Activated CD4-positive, CD25-positive, alpha-beta regulatory T cell (primary cell): Measurements from ENCODE around the gene HAO1.
"Not testable (repeated sequence)": the region's sequence is repeated elsewhere in the genome, so short reads cannot be mapped to it uniquely, and the experiment has no call there.

Experiments
- DNase-seq, 4 experiments: peaks; one replicate each; lab custom pipeline; 2025; lab: John Stamatoyannopoulos, UW

Gene HAO1

DNA sequence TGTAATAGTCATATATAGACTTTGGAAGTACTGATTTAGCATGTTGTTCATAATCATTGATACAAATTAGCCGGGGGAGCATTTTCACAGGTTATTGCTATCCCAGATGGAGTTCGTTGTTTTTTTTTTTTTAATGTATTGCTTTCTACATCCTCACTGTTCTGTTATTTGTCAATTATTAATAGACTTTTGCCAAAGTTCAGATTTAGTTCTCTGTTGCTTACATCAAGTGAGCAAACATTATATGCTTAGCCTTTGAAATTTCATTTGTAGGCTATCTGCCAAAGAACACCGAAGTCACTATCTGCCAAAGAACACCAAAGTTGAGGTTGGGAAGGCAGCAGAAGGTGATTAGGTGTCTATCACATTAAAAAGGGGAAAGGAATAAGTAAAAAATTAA is at the start of gene HAO1:
TSS of gene HAO1 (minus strand) at position 118 of the 400 bp plus-strand sequence. CDS start at position 82, 36 bp downstream.
- no peak for DNase-seq

DNA sequence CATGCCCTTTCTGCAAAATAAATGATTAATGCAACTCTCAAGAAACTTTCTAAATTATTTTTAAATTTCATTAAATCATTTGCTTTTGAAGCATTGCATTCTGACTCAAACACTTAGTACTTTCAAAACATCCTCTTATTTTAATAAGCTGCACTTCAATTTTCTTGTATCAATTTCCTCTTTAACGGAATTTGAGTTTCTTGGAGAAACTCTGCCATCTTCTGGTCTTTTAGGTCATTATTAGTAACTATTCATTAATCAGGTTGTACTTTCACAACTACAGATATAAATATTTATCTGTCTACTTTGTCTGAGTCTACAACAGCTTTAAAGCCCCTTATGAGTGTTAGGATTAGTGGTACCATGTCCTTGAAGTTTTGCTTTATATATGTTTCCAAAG is 49.1 kb upstream of the HAO1 start:
- DNase-seq: no peak

DNA sequence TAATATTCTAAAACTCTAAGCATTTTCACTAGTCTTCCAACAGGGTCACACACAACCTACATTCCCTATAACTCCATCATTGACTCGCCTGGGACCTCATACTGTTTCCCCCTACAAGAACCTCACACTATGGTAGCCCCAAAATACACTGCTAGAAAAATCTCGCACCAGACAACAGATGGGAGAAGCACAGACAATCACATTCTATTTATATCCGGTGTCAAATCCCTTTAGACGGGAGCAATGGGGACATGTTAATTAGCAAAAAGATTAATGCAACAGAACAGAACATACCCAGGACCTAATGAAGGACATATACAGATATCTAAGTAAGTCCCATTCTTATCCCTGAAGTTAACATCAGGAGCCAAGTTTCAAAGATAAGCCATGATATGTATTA is 45.7 kb upstream of the HAO1 start:
- DNase-seq: no peak

DNA sequence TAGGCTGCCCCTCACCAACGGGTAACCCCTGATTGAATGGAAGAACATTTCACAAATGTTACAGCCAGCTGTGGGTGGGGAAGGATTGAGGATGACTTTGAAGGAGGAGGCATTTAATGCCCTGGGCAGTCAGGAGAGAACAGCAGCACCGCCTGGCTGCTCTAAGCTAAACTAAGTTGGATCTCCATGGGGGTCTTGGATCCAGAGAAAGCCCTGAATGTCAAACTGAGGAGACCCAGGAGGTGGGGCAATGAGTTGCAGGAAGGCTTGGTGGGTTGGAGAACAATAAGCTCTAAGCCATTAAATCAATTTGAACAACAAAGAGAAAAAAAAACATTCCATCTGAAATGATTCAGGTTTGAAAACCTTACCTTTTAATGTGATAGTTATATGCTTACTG is 43.9 kb upstream of the HAO1 start:
- DNase-seq: no peak

DNA sequence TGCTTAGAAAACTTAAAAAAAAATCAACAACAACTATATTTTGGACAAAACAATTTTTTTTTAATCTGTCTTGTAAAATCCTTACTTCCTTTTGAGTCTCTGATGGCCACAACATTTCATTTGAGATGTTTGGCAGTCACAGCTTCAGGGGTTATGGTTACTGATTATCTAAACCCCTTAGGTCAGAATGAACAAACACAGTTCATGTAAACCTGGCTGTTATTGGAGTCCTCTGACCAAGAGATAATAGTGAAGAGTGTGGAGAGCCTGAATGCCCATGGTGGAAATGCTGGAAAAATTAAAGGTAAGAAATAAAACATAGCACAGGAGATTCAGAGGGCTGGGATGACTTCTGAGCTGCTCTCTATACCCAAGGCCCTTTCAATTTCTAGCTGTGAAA is 41.1 kb upstream of the HAO1 start:
- DNase-seq: no peak

DNA sequence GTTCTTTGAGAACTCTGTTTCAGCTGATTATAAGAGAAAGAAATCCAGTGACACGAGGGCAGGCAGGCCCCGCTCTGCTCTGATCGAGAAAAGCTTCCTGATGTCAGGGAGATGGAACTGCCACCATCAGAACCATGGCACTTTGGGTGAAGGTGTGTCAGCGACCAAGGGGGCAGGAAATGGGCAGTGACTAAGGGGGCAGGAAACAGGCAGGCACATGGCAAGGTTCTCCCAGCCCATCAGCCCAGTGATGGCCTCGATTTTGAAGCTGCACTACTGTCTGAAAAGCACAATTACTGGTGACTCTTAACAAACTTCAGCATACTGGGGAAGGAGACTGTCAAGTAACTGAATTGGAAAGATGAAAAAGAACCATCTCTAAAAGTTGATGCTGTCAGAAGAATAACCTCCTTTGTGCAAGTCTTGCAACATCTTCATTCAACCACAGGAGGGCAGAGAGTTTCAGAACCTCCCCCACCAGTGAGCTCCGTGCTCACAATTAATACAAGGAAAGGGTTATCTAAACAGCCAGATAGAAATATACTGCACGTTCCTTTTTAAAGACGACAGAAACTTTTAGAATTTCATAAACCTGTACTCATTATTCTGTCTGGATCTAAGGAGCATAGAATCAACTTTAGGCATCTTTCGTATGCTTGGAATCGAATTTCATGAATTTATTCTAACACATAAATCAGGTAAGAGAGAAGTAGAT is 40.2 kb upstream of the HAO1 start:
- no peak for DNase-seq

DNA sequence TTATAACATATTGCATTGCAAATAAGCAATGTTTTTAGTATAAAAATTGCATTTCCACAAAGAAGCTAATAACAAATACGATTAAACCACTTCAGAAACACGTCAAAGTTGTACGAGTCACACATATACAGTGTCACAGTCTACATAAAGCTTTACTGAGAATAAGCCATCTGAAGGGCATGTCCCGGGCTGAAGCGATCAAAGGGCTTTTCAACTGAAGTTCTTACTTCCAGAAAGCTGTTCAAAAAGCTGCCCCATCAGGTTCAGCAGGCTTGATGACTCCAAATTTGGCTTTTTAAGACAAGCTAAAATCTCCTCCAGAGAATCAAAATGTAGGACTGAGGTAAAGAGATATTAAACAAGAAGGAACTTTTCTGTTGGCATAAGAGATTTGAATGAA is 37.5 kb upstream of the HAO1 start:
- no peak for DNase-seq

DNA sequence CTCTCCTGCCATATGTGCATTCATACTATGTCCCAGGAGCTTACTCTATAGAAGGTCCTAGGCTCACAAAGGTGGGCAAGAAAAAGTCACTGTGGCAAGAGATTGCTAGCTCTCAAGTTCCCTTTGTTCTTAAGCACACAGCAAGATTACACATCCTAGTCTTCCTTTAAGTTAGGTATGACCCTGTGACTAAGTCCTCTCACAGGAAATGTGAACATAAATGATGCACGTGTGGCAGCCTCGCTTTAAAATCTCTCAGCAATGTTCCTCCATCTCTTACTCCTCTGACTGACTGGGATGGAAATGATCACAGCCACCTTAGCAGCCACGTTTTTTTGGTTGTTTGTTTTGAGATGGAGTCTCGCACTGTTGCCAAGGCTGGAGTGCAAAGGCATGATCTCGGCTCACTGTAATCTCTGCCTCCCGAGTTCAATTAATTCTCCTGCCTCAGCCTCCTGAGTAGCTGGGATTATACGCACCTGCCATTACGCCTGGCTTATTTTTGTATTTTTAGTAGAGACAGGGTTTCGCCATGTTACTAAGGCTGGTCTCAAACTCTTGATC is 35.7 kb upstream of the HAO1 start:
- DNase-seq: no peak

DNA sequence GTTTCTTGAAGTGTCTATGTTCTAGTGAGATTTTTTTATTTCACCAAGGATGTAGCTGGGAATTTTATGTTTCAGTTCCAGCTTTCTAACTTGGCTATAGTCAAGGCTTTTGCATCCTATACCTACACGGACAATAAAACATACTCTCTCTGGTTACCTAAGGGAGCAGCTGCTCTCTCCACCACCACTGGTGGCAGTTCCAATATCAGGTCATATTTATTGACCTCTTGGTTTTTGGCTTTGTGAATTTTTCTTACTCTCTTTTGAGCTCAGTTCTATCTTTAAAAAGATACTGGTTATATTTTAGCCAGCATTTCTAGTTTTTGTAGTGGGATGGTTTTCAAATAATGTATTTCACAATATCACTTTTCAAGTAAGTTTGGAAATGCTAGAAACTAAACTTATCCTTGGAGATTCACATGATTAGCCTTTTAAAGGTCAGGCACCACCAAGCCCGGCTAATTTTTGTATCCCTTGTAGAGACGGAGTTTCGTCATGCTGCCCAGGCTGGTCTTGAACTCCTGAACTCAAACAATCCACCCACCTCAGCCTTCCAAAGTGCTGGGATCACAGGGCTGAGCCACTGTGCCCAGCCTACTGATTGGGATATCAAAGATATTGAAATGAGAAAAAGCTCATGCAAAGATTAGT is 34.7 kb upstream of the HAO1 start:
- DNase-seq: no peak

DNA sequence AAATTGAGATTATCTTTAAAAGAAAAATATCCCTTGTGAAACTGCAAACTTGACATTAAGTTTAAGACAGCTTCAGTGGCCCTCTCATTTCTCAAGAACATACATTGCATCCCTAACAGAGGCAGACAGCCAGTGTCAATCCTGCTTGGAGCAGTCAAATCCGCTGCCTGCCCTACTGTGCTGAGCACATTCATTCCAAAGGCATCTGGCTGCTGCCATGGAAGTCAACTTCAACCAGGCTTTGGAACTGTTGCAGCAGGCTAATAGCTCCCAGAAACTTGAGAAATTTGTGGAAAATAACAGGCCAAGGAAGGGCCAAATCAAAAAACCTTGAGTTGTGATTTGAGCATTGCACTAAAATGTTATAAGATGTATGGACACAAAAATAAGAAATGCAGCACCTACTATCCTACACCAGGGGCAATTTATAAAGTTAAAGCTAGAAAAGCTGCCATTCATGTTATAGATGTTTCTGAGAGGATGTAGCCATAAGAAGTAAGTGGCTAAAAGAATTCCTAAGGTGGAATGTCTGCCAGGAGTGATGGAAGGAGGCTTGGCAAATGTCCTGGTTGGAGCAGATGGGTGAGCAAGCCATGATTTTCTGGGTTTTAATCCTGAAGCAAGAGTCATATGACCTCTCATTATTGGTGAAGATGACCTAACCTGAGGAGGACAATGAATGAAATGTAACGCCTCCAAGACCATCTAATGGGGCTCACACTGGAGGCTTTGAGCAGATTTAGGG is 31.4 kb upstream of the HAO1 start:
- DNase-seq: no peak

DNA sequence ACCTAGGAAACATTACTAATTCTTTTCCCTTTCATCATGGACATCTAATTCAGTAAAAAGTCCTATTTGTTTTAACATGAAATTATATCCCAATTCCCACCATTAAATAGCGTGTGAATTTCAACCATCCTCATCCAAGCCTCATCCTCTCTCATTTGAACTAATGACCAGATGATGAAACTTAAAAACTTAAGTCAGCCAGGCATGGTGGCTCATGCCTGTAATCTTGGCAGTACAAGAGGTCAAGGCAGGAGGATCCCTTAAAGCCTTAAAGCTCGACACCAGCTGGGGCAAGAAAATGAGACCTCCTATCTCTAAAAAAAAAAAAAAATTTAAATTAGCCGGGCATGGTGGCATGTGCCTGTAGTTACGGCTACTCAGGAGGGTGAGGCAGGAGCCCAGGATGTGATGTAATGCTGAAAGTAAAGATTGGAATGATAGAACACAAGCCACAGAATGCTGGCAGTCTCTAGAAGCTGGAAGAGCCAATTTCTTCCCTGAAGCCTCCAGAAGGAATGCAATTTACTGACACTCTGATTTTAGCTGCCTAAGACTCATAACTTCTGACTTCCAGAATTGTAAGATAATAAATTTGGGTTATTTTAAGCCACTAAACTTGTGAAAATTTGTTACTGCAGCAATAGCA is 27.1 kb upstream of the HAO1 start:
- DNase-seq: no peak

DNA sequence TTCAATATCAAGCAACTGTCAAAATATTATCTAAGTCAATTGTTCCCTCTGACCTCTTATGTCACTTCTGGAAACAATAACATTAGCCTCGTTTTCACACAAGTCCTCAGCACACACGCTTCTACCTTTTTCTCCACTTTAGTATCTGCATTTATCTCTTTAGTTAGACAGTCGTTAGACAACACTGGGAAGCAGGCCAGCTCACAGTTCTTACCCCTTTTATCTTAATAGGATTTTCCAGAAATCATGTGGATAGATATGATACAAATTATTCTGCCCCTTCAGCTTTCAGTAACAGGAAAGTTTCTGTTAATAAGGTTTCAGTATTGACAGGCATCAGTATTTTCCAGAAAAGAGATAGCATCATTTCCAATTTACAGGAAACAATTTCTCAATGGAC is 25.9 kb upstream of the HAO1 start:
- DNase-seq: no peak

DNA sequence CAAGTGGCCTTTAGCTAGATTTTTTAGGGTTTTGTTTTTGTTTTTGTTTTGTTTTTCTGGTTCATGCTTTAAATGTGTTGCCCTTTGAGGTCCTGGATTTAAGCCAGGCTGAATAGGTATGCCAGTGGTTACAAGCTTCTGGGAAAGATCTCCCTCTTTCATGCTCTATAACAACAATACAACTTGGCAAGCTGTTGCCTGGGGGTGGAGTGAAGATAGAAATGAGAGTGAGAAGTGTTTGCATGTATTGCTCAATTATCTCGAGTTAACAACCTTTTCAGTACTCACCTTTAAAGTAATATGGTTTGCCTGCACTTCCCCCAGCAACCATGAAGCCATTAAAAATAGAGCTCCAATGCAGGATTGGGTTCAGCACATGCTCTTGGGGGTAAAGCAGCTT is 19.2 kb upstream of the HAO1 start:
- no peak for DNase-seq

DNA sequence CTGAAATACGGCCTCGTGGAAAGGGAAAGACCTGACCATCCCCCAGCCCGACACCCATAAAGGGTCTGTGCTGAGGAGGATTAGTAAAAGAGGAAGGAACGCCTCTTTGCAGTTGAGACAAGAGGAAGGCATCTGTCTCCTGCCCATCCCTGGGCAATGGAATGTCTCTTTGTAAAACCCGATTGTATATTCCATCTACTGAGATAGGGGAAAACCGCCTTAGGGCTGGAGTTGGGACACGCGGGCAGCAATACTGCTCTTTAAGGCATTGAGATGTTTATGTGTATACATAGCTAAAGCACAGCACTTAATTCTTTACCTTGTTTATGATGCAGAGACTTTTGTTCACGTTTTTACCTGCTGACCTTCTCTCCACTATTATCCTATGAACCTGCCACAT is 16.3 kb upstream of the HAO1 start:
- DNase-seq: not testable (repeated sequence)

DNA sequence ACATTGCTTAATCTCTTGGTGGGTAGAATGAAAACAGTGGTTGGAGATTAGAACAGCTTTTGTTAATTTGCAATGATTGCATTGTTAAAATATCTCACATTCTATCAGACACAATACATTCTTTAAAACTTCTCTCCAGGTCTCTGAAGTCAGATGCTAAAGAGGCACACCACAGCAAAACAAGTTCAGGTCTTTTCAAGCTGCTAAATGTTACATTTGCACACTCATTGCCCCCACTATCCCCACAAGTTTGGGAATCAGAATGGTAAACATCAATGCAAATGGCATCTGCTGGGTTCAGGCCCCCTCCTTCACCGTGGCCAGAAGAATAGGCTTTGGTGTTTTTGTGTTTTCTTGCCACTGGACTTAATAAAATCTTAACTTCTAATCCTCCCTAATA is 10.1 kb upstream of the HAO1 start:
- no peak for DNase-seq

DNA sequence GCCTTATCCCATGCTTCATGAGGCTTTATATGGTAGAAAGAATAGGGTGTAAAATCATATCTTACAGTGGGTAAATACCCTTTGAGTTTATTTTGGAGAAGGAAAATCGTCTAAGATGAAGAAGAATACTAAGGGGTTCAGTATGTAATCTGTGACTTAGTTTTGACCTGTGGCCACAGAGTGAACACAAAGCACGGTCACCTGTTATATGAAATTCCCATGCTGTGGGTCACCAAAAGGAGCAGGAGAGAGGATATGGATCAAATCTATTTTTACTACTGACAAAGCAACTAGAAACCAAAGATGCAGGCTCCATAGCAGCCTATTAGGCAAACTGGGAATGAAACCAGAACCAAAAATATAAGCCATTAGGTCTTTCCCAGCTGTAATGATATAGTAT is 3.6 kb upstream of the HAO1 start:
- no peak for DNase-seq

DNA sequence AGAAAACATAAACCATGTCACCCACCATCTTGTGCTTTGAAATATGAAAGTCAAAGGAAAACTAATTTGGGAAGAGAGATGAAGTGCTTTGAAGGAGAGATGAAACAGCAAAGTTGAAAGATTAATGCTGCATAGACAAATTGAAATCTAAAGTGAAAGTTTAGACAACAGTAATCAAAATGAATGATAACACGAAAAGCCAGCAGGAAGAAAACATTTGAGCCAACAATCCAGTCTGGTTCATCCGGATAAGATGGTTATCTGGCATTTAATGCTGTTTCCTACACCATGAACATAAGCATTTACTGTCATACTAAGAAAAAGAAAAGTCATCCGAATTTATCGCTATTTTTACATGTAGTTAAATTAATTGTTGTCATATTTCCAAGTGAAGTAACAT is 595 bp downstream of the HAO1 start:
- no peak for DNase-seq

DNA sequence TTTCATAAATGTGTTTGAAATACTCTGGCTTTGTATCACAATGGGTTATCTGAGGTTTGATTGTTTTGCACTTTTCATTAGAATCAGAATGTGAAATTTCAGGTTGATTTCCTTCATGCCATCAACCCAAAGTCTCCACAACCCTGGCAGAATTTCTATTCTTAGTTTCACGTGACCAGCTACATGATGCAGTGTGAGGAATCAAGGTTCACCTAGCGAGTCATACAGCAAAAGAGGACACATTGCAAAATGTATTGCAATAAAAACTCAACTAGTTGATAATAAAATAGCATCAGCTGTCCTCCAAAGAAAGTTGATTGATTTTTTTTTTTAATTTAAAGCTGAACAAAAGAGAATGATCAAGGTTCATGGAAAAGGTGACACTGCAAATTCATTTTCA is 2.2 kb downstream of the HAO1 start:
- no peak for DNase-seq

DNA sequence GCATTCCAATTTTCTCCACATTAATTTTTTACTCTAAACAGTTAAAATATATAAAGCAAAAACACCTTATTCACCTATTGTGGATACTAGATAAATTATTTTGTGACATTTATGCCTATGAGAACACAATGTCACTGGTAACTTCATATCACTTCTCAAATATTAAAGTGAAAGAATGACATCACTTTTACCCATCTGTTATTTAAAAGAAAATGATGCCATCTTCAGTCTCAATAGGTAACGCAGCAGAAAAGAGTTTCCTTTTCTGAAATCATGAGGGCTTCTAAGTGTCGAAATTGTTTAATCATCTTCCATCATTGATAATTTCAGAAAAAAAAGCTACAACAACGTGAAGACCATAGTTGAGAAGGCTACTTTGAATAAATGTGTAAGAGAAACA is 2.9 kb downstream of the HAO1 start:
- DNase-seq: no peak

DNA sequence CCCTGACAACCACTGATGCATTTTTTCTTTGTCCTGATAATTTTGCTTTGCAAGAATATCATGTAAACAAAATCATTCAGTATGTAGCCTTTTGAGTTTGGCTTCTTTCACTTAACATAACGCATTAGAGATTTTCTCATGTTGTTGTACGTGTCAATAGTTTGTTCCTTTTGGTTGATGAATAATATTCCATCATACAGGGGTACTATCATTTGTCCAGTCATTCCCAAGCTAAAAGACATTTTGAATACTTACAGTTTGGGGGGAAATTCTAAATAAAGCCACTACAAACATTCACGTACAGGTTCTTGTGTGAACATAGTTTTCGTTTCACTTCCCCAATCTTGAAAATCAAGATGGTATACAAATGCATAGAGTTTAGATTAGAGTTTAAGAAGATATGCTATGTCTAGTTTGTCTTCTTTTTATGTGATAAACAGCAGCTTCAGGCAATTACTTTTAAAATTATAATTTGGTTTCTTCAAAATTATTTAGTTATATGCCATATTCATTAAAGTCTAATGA is 5.2 kb downstream of the HAO1 start:
- DNase-seq: no peak

DNA sequence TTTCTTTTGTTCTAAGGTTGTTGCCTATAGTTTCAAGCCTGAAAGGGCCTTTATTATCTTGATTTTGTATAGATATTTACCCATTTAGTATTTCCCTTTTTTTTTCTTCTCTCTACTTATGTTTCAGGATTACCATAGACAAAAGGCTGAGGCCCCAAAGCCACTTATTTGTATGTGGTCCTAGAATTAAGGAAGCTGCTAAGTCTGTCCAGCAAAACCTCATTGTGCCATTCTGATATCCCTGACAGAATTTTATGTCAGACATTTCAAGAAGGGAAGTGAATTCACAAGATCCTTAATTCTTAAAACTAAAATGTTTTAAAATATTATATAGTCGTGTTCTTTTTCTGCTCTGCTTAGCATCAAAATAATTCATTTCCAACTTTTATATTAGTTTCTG is 6.9 kb downstream of the HAO1 start:
- DNase-seq: no peak

DNA sequence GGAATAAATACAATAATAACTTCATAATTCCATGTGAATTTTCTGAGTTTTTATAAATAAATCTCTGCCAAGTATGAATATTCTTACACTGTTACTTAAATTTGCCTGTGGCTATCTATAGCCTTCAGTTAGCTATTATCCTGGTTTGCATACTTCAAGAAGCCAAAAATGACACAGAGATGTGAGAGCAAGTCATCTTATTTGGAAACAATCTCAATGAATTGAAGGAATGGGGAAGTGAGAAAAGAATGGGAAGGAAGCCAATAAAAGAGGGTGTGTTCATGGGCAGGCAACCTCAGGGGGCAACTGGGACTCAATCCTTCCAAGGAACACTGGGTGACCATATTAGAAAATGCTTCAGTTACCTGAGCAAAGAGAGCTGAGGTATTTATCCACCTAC is 9.9 kb downstream of the HAO1 start:
- no peak for DNase-seq
